Adrenal gland (tissue), 5 donors: ENCODE data around the gene SORD.
"Not testable (repeated sequence)": the region's sequence is repeated elsewhere in the genome, so short reads cannot be mapped to it uniquely, and the experiment has no call there.

Experiments
- CTCF ChIP-seq, 6 experiments: fragments of 450-650 bp in 4 of 6; fragments of 200-600 bp in 2 of 6; sonication (generic) in 1 of 6; IDR thresholded peaks; 1 replicate in 5 of 6; 2 replicates in 1 of 6; pipeline versions ENCODE4 v1.5.1 to v1.8.0; 2016 to 2021; ENCODE audit warnings: antibody characterized with exemption in 6 of 6, mild to moderate bottlenecking in 2 of 6, moderate library complexity in 1 of 6
- POLR2A ChIP-seq, 2 donors: fragments of 450-650 bp; IDR thresholded peaks; one replicate each; pipeline ENCODE4 v1.6.1; 2017; ENCODE audit warnings: antibody characterized with exemption in 2 of 2, mild to moderate bottlenecking in 2 of 2, moderate library complexity in 1 of 2
- donor health status: DM: no; HTN: no; CAD: no.

GRCh38 chr15:45080593-45080992 is 57.6 kb downstream of the SORD start:
- not testable (repeated sequence) for TF ChIP-seq CTCF, POLR2A (IDR thresholded peaks at IDR 0.05)
